ENCODE measurements around the gene DNASE1L1. TPM values are rescaled to one million over a fixed set of nuclear protein-coding genes. Genes with fewer than 3 reads are reported as not detected.

Gene DNASE1L1
- total RNA-seq = 98.5 and 178 TPM in 2 replicates

GRCh38 chrX:154409222-154409871 lies at the start of gene DNASE1L1:
TSS of gene DNASE1L1 (minus strand) at chrX:154409254. CDS start at chrX:154405568, 3,686 bp downstream.

GRCh38 chrX:154458116-154458953 lies 49.3 kb upstream of the DNASE1L1 start, which contains the start of gene PLXNA3:
TSS of gene PLXNA3 (plus strand) at chrX:154458281. CDS start at chrX:154460184, 1,903 bp downstream.

GRCh38 chrX:154443992-154444754 lies 35.1 kb upstream of the DNASE1L1 start, which contains the start of gene FAM50A:
TSS of gene FAM50A (plus strand) at chrX:154444141. CDS start at chrX:154444236, 95 bp downstream.

GRCh38 chrX:154436983-154437752 lies 28.1 kb upstream of the DNASE1L1 start, which contains the start of gene GDI1:
TSS of gene GDI1 (plus strand) at chrX:154437154. CDS start at chrX:154437255, 101 bp downstream.

GRCh38 chrX:154428176-154429171 lies 19.4 kb upstream of the DNASE1L1 start, which contains the start of gene ATP6AP1:
TSS of gene ATP6AP1 (plus strand) at chrX:154428677. CDS start at chrX:154428693, 16 bp downstream.

GRCh38 chrX:154397888-154398667 lies 11.0 kb downstream of the DNASE1L1 start, which contains the start of gene RPL10:
TSS of gene RPL10 (plus strand) at chrX:154398377. CDS start at chrX:154398520, 143 bp downstream.

GRCh38 chrX:154378799-154379568 lies 30.1 kb downstream of the DNASE1L1 start, which contains the start of gene EMD:
TSS of gene EMD (plus strand) at chrX:154379295. CDS start at chrX:154379485, 190 bp downstream.

GRCh38 chrX:154374313-154375155 lies 34.5 kb downstream of the DNASE1L1 start, which contains the start of gene FLNA:
TSS of gene FLNA (minus strand) at chrX:154374634. CDS start at chrX:154371245, 3,389 bp downstream.

Other genes starting within 250 kb of the DNASE1L1 start
- gene OPN1MW, start 226.7 kb downstream of the DNASE1L1 start, total RNA-seq = not detected in 2 replicates
- not detected in 2 replicates for gene OPN1MW2, start 189.5 kb downstream of the DNASE1L1 start, total RNA-seq
- gene OPN1MW3, start 151.7 kb downstream of the DNASE1L1 start, total RNA-seq = not detected in 2 replicates
- gene TEX28, start 114.1 kb downstream of the DNASE1L1 start, total RNA-seq = not detected in 2 replicates
- gene TKTL1, start 113.5 kb downstream of the DNASE1L1 start, total RNA-seq = not detected in 2 replicates
- 3,803 and 5,191 TPM in 2 replicates for gene FLNA, start 34.6 kb downstream of the DNASE1L1 start, total RNA-seq
- 22.8 and 26.8 TPM in 2 replicates for gene EMD, start 30.0 kb downstream of the DNASE1L1 start, total RNA-seq
- 2,018 and 2,028 TPM in 2 replicates for gene RPL10, start 10.9 kb downstream of the DNASE1L1 start, total RNA-seq
- 15.4 and 26.4 TPM in 2 replicates for gene TAFAZZIN, start 2.3 kb upstream of the DNASE1L1 start, total RNA-seq
- gene ATP6AP1, start 19.4 kb upstream of the DNASE1L1 start, total RNA-seq = 145 and 172 TPM in 2 replicates
- 96.4 and 118 TPM in 2 replicates for gene GDI1, start 27.9 kb upstream of the DNASE1L1 start, total RNA-seq
- gene FAM50A, start 34.9 kb upstream of the DNASE1L1 start, total RNA-seq = 59.5 and 85.8 TPM in 2 replicates
- 58.3 and 68.4 TPM in 2 replicates for gene PLXNA3, start 49.0 kb upstream of the DNASE1L1 start, total RNA-seq
- gene LAGE3, start 70.0 kb upstream of the DNASE1L1 start, total RNA-seq = 16.6 and 20.3 TPM in 2 replicates
- 40.3 and 61.6 TPM in 2 replicates for gene UBL4A, start 77.4 kb upstream of the DNASE1L1 start, total RNA-seq
- gene SLC10A3, start 81.4 kb upstream of the DNASE1L1 start, total RNA-seq = 37.0 and 46.7 TPM in 2 replicates
- gene FAM3A, start 107.0 kb upstream of the DNASE1L1 start, total RNA-seq = 43.3 and 52.2 TPM in 2 replicates
- 109 and 142 TPM in 2 replicates for gene G6PD, start 137.6 kb upstream of the DNASE1L1 start, total RNA-seq
- gene IKBKG, start 138.4 kb upstream of the DNASE1L1 start, total RNA-seq = 12.3 and 16.7 TPM in 2 replicates
- gene CTAG1A, start 175.9 kb upstream of the DNASE1L1 start, total RNA-seq = not detected in 2 replicates
- gene CTAG1B, start 210.0 kb upstream of the DNASE1L1 start, total RNA-seq = not detected in 2 replicates
- not detected in 2 replicates for gene CTAG2, start 244.3 kb upstream of the DNASE1L1 start, total RNA-seq

Measured in smooth muscle cell of the pulmonary artery (primary cell).